ENCODE data around the gene GABRB3.

DNA sequence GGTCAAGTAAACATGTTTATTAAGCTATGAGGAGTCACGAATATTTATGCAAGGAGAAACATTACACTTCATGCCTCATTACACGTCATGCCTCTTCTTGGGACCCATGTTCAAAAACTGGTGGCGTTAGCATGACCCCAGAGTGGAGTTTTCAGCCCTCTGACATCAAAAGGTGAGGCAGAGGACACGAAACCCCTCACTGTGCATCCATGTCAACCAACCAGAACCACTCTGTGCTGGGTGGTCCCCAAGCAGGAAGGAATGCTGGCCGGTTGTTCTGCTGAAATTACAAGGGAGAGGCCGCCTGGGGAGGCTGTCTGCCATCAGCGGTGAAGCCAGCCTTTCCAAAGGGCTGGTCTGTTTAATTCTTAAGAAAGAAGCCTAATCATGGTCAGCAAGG, 83.4 kb downstream of the GABRB3 start:
- TF ChIP-seq EP300 (IDR thresholded peaks at IDR 0.05; ENCODE audit: borderline replicate concordance in 1 of 2, low read depth in 2 of 2, low read length in 2 of 2) (no peak), PHF8 (conservative IDR thresholded peaks at IDR 0.05; ENCODE audit: low read depth, low read length) (no peak), CTCF (IDR thresholded peaks at IDR 0.05; ENCODE audit: control extremely low read depth in 1 of 3, insufficient read depth in 1 of 3, low read depth in 1 of 3, low read length in 3 of 3) (no peak)

Data from H1 (cell line).